ENCODE data around the gene ILDR2.

DNA sequence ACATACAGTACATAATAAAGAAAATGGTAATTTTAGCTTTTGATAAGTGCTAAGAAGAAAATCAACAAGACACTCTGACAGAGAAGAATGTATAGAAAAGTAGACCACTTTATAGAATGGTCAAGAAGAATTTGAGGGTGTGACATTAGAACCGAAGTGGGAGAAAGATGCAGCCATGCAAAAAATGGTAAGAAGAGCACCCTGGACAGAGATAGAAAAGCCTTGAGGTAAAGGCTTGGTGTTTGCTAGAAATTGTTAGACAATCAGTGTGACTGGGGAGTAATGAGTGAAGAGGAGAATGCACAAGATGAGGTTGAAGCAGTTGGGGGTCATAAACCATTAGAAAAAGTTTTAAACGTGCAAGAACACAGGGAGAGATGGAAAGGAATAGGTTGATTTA is 37.2 kb upstream of the ILDR2 start:
- TF ChIP-seq, protein P1, sequence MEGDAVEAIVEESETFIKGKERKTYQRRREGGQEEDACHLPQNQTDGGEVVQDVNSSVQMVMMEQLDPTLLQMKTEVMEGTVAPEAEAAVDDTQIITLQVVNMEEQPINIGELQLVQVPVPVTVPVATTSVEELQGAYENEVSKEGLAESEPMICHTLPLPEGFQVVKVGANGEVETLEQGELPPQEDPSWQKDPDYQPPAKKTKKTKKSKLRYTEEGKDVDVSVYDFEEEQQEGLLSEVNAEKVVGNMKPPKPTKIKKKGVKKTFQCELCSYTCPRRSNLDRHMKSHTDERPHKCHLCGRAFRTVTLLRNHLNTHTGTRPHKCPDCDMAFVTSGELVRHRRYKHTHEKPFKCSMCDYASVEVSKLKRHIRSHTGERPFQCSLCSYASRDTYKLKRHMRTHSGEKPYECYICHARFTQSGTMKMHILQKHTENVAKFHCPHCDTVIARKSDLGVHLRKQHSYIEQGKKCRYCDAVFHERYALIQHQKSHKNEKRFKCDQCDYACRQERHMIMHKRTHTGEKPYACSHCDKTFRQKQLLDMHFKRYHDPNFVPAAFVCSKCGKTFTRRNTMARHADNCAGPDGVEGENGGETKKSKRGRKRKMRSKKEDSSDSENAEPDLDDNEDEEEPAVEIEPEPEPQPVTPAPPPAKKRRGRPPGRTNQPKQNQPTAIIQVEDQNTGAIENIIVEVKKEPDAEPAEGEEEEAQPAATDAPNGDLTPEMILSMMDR (optimal IDR thresholded peaks at IDR 0.05 in 1 of 3, IDR thresholded peaks at IDR 0.05 in 1 of 3, conservative IDR thresholded peaks at IDR 0.05 in 1 of 3; ENCODE audit: extremely low read depth in 1 of 3, insufficient read depth in 2 of 3, low read length in 3 of 3), result no peak
- no peak for TF ChIP-seq EZH2 (IDR thresholded peaks at IDR 0.05; ENCODE audit: low read length)
